Bronchial epithelial cell (primary cell): ENCODE measurements around the gene PLXNA4. TPM values are rescaled to one million over a fixed set of nuclear protein-coding genes. Genes with fewer than 3 reads are reported as not detected.

Source experiments
- DNase-seq: peaks from one replicate; pipeline ENCODE4 v3.0.0-alpha.2; 2010; ENCODE audit warnings: low read depth
- FAIRE-seq: peaks from 2 replicates; lab custom pipeline; 2011; peaks lifted over from hg19 to GRCh38; lab: Jason Lieb, UNC
- H3K27me3 ChIP-seq: 2 replicates; pipeline ENCODE4 v1.5.1; 2011; ENCODE audit warnings: low read length; ENCODE audit not compliant: control insufficient read depth, insufficient read depth
- H3K36me3 ChIP-seq: 2 replicates; pipeline ENCODE4 v1.5.1; 2011; ENCODE audit warnings: low read length; ENCODE audit not compliant: control insufficient read depth, insufficient read depth
- H3K4me3 ChIP-seq: 2 replicates; pipeline ENCODE4 v1.5.1; 2011; ENCODE audit warnings: mild to moderate bottlenecking, low read depth, low read length, control low read depth
- total RNA-seq: library from RNA; depleted of rRNA; stranded (reverse); fragments of >200 nt; gene quantifications from 2 replicates; pipeline ENCODE4 v1.2.1, GENCODE V29; 2014
- TF ChIP-seq, protein P1 (sequence below): IDR thresholded peaks from 2 replicates; pipeline ENCODE4 v1.5.1; 2011; ENCODE audit warnings: mild to moderate bottlenecking, moderate library complexity, low read length, control low read depth, inconsistent platforms; ENCODE audit not compliant: insufficient read depth, severe bottlenecking

The PLXNA4 gene
- total RNA-seq, 1 donor from 2014 or later: under 0.01 TPM

DNA sequence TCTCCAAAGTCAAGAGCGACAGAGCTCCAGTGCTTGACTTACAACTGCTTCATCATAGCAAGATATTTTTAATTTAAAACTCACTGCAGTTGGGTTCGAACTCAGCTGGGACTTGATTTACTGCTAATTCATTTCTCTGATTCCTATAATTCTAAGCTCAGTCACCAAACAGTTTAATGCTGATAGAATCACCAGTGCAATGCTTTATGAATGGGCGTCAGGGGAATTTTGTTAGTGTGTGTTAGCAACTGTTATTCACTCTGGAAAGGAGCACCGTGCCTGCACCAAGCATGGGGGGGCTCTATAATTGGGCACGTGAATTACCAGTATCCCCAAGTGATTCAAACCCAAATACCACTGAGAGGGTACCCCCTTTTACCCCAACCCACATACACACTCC is 10.4 kb downstream of the PLXNA4 start:
- H3K27me3 ChIP-seq: peaks cover 2% of the 10 kb centered on the region
- no peaks in the 10 kb centered on the region for H3K36me3 ChIP-seq
- no peak for DNase-seq
- TF ChIP-seq, protein P1, sequence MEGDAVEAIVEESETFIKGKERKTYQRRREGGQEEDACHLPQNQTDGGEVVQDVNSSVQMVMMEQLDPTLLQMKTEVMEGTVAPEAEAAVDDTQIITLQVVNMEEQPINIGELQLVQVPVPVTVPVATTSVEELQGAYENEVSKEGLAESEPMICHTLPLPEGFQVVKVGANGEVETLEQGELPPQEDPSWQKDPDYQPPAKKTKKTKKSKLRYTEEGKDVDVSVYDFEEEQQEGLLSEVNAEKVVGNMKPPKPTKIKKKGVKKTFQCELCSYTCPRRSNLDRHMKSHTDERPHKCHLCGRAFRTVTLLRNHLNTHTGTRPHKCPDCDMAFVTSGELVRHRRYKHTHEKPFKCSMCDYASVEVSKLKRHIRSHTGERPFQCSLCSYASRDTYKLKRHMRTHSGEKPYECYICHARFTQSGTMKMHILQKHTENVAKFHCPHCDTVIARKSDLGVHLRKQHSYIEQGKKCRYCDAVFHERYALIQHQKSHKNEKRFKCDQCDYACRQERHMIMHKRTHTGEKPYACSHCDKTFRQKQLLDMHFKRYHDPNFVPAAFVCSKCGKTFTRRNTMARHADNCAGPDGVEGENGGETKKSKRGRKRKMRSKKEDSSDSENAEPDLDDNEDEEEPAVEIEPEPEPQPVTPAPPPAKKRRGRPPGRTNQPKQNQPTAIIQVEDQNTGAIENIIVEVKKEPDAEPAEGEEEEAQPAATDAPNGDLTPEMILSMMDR: no peak
- no peak for FAIRE-seq
- H3K4me3 ChIP-seq: no peak overlapping the region

DNA sequence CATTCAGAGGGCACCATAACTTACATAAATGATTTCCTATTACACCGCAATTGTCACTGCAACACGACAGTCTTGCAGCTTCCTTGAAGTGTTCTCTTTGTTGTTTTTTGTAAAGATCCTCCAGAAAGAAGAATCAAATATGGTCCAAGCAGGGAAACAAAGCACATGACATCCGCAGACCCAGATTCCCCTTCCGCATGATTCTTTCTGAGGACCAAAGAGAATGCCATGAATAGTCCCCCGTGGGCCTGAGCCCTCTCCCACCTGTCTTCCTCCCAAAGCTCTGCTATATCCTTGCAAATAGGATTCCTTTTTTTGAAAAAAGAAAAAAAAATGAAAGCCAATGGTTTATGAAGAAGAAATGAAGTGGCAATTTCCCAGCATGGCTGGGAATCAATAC is 10.8 kb downstream of the PLXNA4 start:
- H3K36me3 ChIP-seq: no peaks in the 10 kb centered on the region
- H3K4me3 ChIP-seq: no peak overlapping the region
- H3K27me3 ChIP-seq: peaks cover 2% of the 10 kb centered on the region
- no peak for DNase-seq
- TF ChIP-seq, protein P1: no peak
- FAIRE-seq: no peak

DNA sequence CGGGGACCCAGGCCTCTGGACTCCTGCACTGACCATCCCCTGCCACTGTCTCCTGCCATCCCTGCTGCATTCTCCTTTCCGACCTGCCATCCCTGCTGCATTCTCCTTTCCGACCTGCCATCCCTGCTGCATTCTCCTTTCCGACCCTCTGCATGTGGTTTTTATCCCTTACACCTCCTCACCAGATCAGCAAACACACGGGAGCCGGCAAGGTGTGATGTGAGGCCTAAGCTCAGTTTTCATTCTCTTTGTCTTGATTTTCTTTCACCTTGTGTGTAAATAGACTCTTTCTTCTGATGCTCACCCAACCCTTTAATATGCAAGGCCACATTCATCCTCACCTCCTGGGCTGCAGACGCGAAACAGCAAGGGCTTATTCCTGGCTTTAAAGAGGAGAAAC is 11.4 kb downstream of the PLXNA4 start:
- FAIRE-seq: no peak

DNA sequence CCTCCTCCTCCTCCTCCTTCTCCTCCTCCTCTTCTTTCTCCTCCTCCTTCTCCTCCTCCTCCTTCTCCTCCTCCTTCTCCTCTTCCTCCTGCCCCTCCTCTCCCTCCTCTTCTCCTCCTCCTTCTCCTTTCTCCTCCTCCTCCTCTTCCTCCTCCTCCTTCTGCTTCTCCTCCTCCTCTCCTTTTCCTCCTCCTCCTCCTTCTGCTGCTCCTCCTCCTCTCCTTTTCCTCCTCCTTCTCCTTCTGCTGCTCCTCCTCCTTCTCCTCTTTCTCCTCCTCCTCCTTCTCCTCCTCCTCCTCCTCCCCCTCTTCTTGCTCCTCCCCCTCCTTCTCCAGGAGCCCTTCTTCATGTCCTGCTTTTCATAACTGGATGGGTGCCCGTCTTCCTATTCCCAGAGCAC is 12.2 kb downstream of the PLXNA4 start:
- no peak overlapping the region for H3K4me3 ChIP-seq
- TF ChIP-seq, protein P1: no peak
- no peaks in the 10 kb centered on the region for H3K36me3 ChIP-seq
- peaks cover 2% of the 10 kb centered on the region for H3K27me3 ChIP-seq
- no peak for DNase-seq
- FAIRE-seq: no peak

More for the DNA sequence above, 11.4 kb downstream of the PLXNA4 start:
- H3K27me3 ChIP-seq: peaks cover 2% of the 10 kb centered on the region
- no peaks in the 10 kb centered on the region for H3K36me3 ChIP-seq
- TF ChIP-seq, protein P1: no peak
- no peak overlapping the region for H3K4me3 ChIP-seq
- DNase-seq: no peak

GRCh38 chr7:132562690-132563089 is 13.6 kb downstream of the PLXNA4 start:
- no peak overlapping the region for H3K4me3 ChIP-seq
- DNase-seq (no peak), FAIRE-seq (no peak)
- TF ChIP-seq, protein P1: no peak
- H3K27me3 ChIP-seq: peaks cover 2% of the 10 kb centered on the region
- no peaks in the 10 kb centered on the region for H3K36me3 ChIP-seq

DNA sequence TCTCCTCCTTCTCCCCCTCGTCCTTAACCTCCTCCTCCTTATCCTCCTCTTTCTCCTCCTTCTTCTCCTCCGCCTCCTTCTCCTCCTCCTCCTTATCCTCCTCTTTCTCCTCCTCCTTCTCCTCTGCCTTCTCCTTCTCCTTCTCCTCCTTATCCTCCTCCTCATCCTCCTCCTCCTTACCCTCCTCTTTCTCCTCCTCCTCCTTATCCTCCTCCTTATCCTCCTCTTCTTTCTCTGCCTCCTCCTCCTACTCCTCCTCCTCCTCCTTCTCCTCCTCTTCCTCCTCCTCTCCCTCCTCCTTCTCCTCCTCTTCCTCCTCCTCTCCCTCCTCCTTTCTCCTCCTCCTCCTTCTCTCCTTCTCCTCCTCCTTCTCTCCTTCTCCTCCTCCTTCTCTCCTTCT is 14.5 kb downstream of the PLXNA4 start:
- H3K36me3 ChIP-seq: no peaks in the 10 kb centered on the region
- FAIRE-seq (no peak), DNase-seq (no peak)
- peaks cover 2% of the 10 kb centered on the region for H3K27me3 ChIP-seq
- no peak overlapping the region for H3K4me3 ChIP-seq
- TF ChIP-seq, protein P1: no peak
